ENCODE data around the gene CASZ1.

- no peak for TF ChIP-seq CTCF (IDR thresholded peaks at IDR 0.05; ENCODE audit: insufficient read depth, low read depth, low read length)
- no peak for TF ChIP-seq EZH2 (IDR thresholded peaks at IDR 0.05; ENCODE audit: insufficient read depth, low read length)
Measured at GRCh38 chr1:10629816-10630571, 166.5 kb downstream of the CASZ1 start.
